ENCODE data around the gene RHOT2. TPM values are rescaled to one million over a fixed set of nuclear protein-coding genes. Genes with fewer than 3 reads are reported as not detected.
A peak's percentile ranks its signal among the peaks of the same experiment; 100 is the strongest.

Gene RHOT2
- total RNA-seq, 1 donor from 2014 or later = 156 TPM

DNA sequence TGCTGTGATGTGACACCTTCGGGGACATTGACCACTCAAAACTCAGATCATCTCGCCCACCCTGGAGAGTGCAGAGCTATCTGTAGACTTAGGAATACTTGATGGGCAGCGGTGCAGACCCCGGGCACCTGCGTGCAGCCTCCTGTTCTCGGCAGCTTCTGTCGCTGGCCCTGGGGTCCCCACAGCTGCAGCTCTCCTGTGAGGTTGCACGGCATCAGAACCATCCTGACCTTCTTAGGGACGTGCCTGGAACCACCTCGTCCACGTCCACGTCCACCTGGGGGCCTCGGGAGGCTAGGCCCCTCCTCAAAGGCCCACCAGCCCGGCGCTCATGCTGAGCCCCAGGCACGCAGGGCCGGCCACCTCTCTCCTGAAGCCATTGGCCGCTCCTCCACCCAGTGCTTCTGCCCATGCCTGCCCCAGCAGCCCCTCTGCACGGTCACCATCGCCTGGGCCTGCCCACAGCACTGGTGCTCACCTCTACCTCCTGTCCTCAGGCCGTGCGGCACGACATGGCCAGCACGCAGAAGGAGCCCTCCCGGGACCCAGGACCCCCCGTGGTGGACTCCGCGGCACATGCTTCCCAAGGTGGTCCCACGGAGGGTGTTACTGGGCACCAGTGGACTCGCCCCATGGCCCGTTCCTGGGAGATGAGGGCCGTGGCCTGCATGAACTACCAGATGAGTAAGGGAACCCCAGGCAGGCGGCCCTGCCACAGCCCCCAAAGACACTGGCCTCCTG, 39.4 kb upstream of the RHOT2 start:
- Mint-ChIP-seq H3K27me3 (ENCODE audit: low read depth) (no peaks in the 10 kb centered on the region), H3K27ac (no peak overlapping the region), H3K9me3 (no peaks in the 10 kb centered on the region), H3K4me3 (ENCODE audit: low read depth) (no peak overlapping the region), H3K4me1 (ENCODE audit: low read depth) (no peaks in the 10 kb centered on the region), H3K36me3 (ENCODE audit: low read depth) (no peaks in the 10 kb centered on the region)
- intact Hi-C loops (cut with micrococcal nuclease) = no loop called here
- DNase-seq (ENCODE audit: low spot score) = no peak

GRCh38 chr16:629185-629832, 38.6 kb upstream of the RHOT2 start:
- Mint-ChIP-seq H3K4me3 (ENCODE audit: low read depth) (no peak overlapping the region), H3K4me1 (ENCODE audit: low read depth) (no peaks in the 10 kb centered on the region), H3K9me3 (no peaks in the 10 kb centered on the region), H3K36me3 (ENCODE audit: low read depth) (peaks cover 4% of the 10 kb centered on the region), H3K27me3 (ENCODE audit: low read depth) (no peaks in the 10 kb centered on the region), H3K27ac (no peak overlapping the region)
- no peak for DNase-seq (ENCODE audit: low spot score)
- intact Hi-C loops (cut with micrococcal nuclease) = no loop called here

GRCh38 chr16:629833-630248, 38.1 kb upstream of the RHOT2 start:
- Mint-ChIP-seq H3K27ac (no peak overlapping the region), H3K4me3 (ENCODE audit: low read depth) (no peak overlapping the region), H3K9me3 (no peaks in the 10 kb centered on the region), H3K27me3 (ENCODE audit: low read depth) (no peaks in the 10 kb centered on the region), H3K36me3 (ENCODE audit: low read depth) (peaks cover 7% of the 10 kb centered on the region), H3K4me1 (ENCODE audit: low read depth) (peaks cover 2% of the 10 kb centered on the region)
- no peak for DNase-seq (ENCODE audit: low spot score)
- intact Hi-C loops (cut with micrococcal nuclease) = no loop called here

DNA sequence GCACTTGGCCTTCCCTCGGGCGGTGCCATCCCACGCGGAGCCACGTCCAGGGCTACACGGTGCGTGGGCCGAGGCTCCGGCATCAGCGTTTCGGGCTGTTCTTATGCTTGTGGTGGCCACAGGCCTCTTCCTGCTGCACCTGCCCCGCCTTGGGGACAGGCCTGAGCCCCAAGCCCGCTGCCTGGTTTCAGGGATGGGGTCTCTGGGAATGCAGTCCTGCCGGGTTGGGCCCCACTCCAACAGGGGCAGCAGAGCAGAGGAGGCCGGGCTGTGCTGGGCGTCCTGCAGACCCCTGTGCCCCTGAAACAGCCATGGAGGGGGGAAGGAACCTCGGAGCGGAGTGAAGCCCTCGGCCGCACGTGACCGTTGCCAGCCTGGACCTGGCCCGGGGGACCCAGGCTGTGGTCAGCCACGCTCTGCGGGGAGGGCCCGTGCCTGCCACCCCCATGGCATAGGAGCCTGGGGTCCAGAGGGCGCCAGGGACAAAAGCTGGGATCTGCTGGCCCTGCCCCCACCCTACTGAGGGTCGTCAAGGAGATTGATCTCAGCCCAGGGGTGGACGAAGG, 37.6 kb upstream of the RHOT2 start:
- Mint-ChIP-seq H3K4me3 (ENCODE audit: low read depth) (no peak overlapping the region), H3K4me1 (ENCODE audit: low read depth) (peaks cover 4% of the 10 kb centered on the region), H3K36me3 (ENCODE audit: low read depth) (peaks cover 8% of the 10 kb centered on the region), H3K27me3 (ENCODE audit: low read depth) (no peaks in the 10 kb centered on the region), H3K9me3 (no peaks in the 10 kb centered on the region), H3K27ac (no peak overlapping the region)
- intact Hi-C loops (cut with micrococcal nuclease) = no loop called here
- no peak for DNase-seq (ENCODE audit: low spot score)

DNA sequence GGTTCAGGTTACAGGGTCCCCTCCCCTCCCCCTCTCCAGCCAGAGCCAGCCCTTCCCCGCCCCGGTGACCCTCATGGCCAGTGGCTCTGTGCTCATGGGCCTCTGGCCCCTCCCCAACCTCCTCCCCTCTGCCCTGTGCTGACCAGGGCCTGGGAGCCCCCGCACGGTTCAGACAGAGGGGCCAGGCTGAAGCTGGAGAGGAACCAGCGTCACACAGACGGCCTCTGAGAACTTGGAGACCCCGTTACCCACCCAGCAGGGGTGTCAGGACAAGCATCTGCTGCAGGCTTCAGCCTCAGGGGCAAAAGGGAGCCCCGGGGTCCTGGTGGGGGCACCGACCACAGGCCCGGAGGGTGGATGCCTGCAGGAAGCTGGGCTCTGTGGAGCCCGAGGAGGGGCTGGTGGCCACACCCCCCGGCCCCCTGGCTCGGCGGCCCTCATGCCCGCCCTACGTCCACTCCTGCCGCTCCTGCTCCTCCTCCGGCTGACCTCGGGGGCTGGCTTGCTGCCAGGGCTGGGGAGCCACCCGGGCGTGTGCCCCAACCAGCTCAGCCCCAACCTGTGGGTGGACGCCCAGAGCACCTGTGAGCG, 37.0 kb upstream of the RHOT2 start, which contains the start of gene WFIKKN1:
WFIKKN1 (plus strand) TSS at position 171 of the 591 bp plus-strand sequence; CDS start at position 440, 269 bp downstream.
- no peaks in the 10 kb centered on the region for H3K27me3 Mint-ChIP-seq (ENCODE audit: low read depth)
- intact Hi-C loops (cut with micrococcal nuclease) = no loop called here
- H3K36me3 Mint-ChIP-seq (ENCODE audit: low read depth) = peaks cover 8% of the 10 kb centered on the region
- no peak within 1 kb of the TSS for H3K27ac Mint-ChIP-seq
- H3K9me3 Mint-ChIP-seq = no peaks in the 10 kb centered on the region
- no peak for DNase-seq (ENCODE audit: low spot score)
- peaks cover 4% of the 10 kb centered on the region for H3K4me1 Mint-ChIP-seq (ENCODE audit: low read depth)
- no peak within 1 kb of the TSS for H3K4me3 Mint-ChIP-seq (ENCODE audit: low read depth)

DNA sequence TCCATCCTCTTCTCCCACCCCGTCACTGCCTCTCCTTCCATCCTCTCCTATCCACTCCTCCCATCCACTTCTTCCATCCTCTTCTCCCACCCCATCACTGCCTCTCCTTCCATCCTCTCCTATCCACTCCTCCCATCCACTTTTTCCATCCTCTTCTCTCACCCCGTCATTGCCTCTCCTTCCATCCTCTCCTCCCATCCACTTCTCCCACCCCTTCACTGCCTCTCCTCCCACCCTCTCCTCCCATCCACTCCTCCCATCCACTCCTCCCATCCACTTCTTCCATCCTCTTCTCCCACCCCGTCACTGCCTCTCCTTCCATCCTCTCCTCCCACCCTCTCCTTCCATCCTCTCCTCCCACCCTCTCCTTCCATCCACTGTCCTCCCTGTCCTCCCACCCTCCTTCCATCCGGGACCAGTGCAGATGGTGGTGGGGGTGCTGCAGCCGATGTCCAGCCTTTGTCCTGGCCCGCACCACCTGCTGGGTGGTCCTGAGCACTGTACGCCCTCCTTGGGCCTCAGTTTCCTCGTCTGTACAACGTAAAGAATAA, 36.0 kb upstream of the RHOT2 start:
- intact Hi-C loops (cut with micrococcal nuclease) = no loop called here
- peaks cover 4% of the 10 kb centered on the region for H3K4me1 Mint-ChIP-seq (ENCODE audit: low read depth)
- no peaks in the 10 kb centered on the region for H3K27me3 Mint-ChIP-seq (ENCODE audit: low read depth)
- no peaks in the 10 kb centered on the region for H3K9me3 Mint-ChIP-seq
- H3K36me3 Mint-ChIP-seq (ENCODE audit: low read depth) = peaks cover 8% of the 10 kb centered on the region
- no peak for DNase-seq (ENCODE audit: low spot score)
- no peak overlapping the region for H3K27ac Mint-ChIP-seq
- no peak overlapping the region for H3K4me3 Mint-ChIP-seq (ENCODE audit: low read depth)

GRCh38 chr16:632486-633335, 35.2 kb upstream of the RHOT2 start:
- peaks cover 5% of the 10 kb centered on the region for H3K4me1 Mint-ChIP-seq (ENCODE audit: low read depth)
- H3K36me3 Mint-ChIP-seq (ENCODE audit: low read depth) = peaks cover 8% of the 10 kb centered on the region
- no peaks in the 10 kb centered on the region for H3K27me3 Mint-ChIP-seq (ENCODE audit: low read depth)
- DNase-seq (ENCODE audit: low spot score) = no peak
- H3K9me3 Mint-ChIP-seq = no peaks in the 10 kb centered on the region
- intact Hi-C loops (cut with micrococcal nuclease) = no loop called here
- no peak overlapping the region for H3K27ac Mint-ChIP-seq
- H3K4me3 Mint-ChIP-seq (ENCODE audit: low read depth) = no peak overlapping the region

DNA sequence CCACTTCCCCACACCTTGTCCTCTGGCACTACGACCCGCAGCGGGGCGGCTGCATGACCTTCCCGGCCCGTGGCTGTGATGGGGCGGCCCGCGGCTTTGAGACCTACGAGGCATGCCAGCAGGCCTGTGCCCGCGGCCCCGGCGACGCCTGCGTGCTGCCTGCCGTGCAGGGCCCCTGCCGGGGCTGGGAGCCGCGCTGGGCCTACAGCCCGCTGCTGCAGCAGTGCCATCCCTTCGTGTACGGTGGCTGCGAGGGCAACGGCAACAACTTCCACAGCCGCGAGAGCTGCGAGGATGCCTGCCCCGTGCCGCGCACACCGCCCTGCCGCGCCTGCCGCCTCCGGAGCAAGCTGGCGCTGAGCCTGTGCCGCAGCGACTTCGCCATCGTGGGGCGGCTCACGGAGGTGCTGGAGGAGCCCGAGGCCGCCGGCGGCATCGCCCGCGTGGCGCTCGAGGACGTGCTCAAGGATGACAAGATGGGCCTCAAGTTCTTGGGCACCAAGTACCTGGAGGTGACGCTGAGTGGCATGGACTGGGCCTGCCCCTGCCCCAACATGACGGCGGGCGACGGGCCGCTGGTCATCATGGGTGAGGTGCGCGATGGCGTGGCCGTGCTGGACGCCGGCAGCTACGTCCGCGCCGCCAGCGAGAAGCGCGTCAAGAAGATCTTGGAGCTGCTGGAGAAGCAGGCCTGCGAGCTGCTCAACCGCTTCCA, 34.4 kb upstream of the RHOT2 start:
- intact Hi-C loops (cut with micrococcal nuclease) = no loop called here
- H3K27me3 Mint-ChIP-seq (ENCODE audit: low read depth) = no peaks in the 10 kb centered on the region
- no peak overlapping the region for H3K27ac Mint-ChIP-seq
- H3K4me1 Mint-ChIP-seq (ENCODE audit: low read depth) = peaks cover 5% of the 10 kb centered on the region
- H3K9me3 Mint-ChIP-seq = no peaks in the 10 kb centered on the region
- H3K36me3 Mint-ChIP-seq (ENCODE audit: low read depth) = peaks cover 8% of the 10 kb centered on the region
- peak overlapping the region; percentile 74 for H3K4me3 Mint-ChIP-seq (ENCODE audit: low read depth)
- no peak for DNase-seq (ENCODE audit: low spot score)

GRCh38 chr16:634051-634670, 33.8 kb upstream of the RHOT2 start:
- Mint-ChIP-seq H3K27me3 (ENCODE audit: low read depth) (no peaks in the 10 kb centered on the region), H3K4me3 (ENCODE audit: low read depth) (peak overlapping the region; percentile 74), H3K27ac (no peak overlapping the region), H3K4me1 (ENCODE audit: low read depth) (peaks cover 5% of the 10 kb centered on the region), H3K36me3 (ENCODE audit: low read depth) (peaks cover 8% of the 10 kb centered on the region), H3K9me3 (no peaks in the 10 kb centered on the region)
- intact Hi-C loops (cut with micrococcal nuclease) = no loop called here
- DNase-seq (ENCODE audit: low spot score) = no peak

DNA sequence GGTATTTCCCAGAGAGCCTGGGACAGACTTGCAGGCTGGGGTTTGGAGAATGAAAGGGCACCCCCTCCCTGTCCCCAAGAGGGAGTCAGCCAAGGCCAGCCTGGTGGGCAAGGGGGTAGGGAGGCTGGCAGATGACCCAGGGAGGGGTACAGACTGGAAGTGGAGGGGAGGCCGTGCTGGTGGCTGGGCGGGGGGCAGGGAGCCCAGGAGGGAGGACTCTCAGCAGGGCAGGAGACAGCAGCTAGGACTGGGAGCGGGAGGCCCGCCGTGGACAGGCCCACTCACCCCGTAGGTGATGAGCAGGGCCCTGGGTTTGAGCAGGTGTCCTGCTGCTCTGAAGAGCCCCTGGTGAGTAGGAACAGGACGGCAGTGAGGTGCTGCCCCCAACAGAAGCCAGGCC, 32.9 kb upstream of the RHOT2 start:
- peaks cover 5% of the 10 kb centered on the region for H3K4me1 Mint-ChIP-seq (ENCODE audit: low read depth)
- H3K27ac Mint-ChIP-seq = peak overlapping the region; percentile 64
- intact Hi-C loops (cut with micrococcal nuclease) = loop anchor here (5.0 kb wide), 2 partner anchors 47 to 108 kb away; partner anchors contain the start of genes CAPN15, JMJD8 and STUB1
- peaks cover 8% of the 10 kb centered on the region for H3K36me3 Mint-ChIP-seq (ENCODE audit: low read depth)
- H3K4me3 Mint-ChIP-seq (ENCODE audit: low read depth) = peak overlapping the region; percentile 74
- H3K27me3 Mint-ChIP-seq (ENCODE audit: low read depth) = no peaks in the 10 kb centered on the region
- DNase-seq (ENCODE audit: low spot score) = no peak
- H3K9me3 Mint-ChIP-seq = no peaks in the 10 kb centered on the region

- intact Hi-C loops (cut with micrococcal nuclease) = loop anchor here (1.0 to 5.0 kb wide), 3 partner anchors 46 to 108 kb away; partner anchors contain the start of genes CAPN15, JMJD8 and STUB1
- H3K9me3 Mint-ChIP-seq = no peaks in the 10 kb centered on the region
- no peak overlapping the region for H3K27ac Mint-ChIP-seq
- peak overlapping the region; percentile 90 for H3K4me3 Mint-ChIP-seq (ENCODE audit: low read depth)
- H3K27me3 Mint-ChIP-seq (ENCODE audit: low read depth) = no peaks in the 10 kb centered on the region
- no peak for DNase-seq (ENCODE audit: low spot score)
- H3K4me1 Mint-ChIP-seq (ENCODE audit: low read depth) = peaks cover 8% of the 10 kb centered on the region
- peaks cover 8% of the 10 kb centered on the region for H3K36me3 Mint-ChIP-seq (ENCODE audit: low read depth)
Observed at GRCh38 chr16:635573-636205, 32.2 kb upstream of the RHOT2 start.

Data from activated T-helper 2 cell treated with anti-CD3 and anti-CD28 coated beads, Interferon-gamma antibody, Interleukin-2, Interleukin-4, amounts not matched to agents 10 μg/mL and 5 μg/mL and 100 μg/mL, durations not matched to agents 14 hours and 24 hours and 36 hours (primary cell).